Measurements from ENCODE around the gene GNG5.

Gene GNG5

GRCh38 chr1:84505493-84506001 is 834 bp downstream of the GNG5 start:
- TF ChIP-seq, protein P1, sequence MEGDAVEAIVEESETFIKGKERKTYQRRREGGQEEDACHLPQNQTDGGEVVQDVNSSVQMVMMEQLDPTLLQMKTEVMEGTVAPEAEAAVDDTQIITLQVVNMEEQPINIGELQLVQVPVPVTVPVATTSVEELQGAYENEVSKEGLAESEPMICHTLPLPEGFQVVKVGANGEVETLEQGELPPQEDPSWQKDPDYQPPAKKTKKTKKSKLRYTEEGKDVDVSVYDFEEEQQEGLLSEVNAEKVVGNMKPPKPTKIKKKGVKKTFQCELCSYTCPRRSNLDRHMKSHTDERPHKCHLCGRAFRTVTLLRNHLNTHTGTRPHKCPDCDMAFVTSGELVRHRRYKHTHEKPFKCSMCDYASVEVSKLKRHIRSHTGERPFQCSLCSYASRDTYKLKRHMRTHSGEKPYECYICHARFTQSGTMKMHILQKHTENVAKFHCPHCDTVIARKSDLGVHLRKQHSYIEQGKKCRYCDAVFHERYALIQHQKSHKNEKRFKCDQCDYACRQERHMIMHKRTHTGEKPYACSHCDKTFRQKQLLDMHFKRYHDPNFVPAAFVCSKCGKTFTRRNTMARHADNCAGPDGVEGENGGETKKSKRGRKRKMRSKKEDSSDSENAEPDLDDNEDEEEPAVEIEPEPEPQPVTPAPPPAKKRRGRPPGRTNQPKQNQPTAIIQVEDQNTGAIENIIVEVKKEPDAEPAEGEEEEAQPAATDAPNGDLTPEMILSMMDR (IDR thresholded peaks at IDR 0.05; ENCODE audit: insufficient read depth, missing control alignments): no peak
- DNase-seq (ENCODE audit: insufficient read length, low spot score) (no peak), FAIRE-seq (no peak)

DNA sequence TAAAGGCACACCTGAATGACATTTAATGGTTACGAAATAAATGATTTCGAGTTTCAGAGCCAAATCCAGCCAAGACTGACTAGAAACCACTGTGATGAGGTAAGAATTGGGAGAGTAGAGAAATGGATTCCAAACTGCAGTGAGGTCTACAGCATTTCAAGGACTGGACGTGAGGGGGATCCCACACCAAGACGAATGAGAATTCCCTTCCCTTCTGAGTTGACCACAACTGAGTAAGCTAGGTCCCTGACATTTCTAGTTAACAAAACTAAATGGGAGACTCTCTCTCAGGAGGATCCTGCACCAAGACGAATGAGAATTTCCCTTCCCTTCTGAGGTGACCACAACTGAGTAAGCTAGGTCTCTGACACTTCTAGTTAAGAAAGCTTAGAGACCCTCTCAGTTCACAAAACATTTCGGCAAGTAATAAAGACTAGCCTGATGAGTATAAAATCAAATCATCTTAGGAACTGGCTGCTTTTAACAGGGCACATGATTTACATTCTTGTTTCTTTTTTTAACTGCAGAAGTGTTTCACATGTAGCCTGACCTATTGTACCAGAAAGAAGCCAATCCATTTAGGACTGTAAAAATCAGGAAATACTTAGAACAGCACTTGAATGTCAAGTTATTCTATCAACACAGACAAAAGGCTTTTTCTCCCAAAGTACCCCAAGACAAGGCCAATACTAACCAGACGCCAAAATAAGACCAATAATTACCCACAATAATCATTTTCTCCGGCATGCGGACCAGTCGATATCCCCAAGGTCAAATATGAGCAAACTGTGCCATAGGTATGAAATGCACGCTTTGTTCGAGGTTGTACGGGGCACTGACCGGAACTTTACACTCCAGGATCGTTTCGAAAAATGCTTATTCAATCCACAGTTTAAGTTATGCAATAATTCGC is 1.5 kb downstream of the GNG5 start:
- FAIRE-seq (no peak), DNase-seq (ENCODE audit: insufficient read length, low spot score) (no peak)
- TF ChIP-seq, protein P1 (IDR thresholded peaks at IDR 0.05; ENCODE audit: insufficient read depth, missing control alignments): no peak

- DNase-seq (ENCODE audit: insufficient read length, low spot score) (no peak), FAIRE-seq (no peak)
- TF ChIP-seq, protein P1 (IDR thresholded peaks at IDR 0.05; ENCODE audit: insufficient read depth, missing control alignments): no peak
These were observed 3.5 kb downstream of the GNG5 start for GRCh38 chr1:84502927-84503326.

DNA sequence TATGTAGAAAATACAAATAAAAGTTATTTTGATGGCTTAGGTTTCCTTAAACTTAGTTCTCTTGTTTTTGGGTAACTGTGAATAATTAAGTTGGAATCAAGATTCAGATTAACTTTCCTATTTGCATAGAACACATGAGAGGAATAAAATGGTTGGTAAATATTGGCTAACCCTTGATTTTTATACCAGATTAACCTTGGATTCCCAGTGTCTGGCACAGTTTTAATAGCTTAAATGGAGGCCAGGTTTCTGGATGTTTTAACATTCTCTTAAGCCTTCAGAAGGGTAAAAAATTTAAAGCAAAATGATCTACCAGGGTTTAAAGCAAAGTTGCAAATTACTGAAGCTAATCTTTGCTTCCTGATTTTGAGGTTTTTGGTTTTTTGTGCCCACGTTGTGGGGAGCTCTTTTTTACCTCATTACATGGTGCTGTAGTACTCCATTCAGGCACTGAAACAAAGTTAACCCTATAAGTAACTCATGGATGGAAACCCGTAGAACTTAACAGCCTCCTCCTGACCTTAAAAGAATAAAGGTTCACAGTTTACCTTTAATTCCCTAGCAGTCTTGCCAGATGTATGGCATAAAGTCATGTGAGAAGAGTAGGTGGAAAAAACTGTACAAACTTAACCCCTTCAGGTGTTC is 8.6 kb downstream of the GNG5 start:
- no peak for DNase-seq (ENCODE audit: insufficient read length, low spot score)
- no peak for FAIRE-seq
- TF ChIP-seq, protein P1 (IDR thresholded peaks at IDR 0.05; ENCODE audit: insufficient read depth, missing control alignments): no peak

GRCh38 chr1:84496498-84496897 is 9.9 kb downstream of the GNG5 start:
- no peak for DNase-seq (ENCODE audit: insufficient read length, low spot score)
- TF ChIP-seq, protein P1 (IDR thresholded peaks at IDR 0.05; ENCODE audit: insufficient read depth, missing control alignments): no peak
- FAIRE-seq: no peak

DNA sequence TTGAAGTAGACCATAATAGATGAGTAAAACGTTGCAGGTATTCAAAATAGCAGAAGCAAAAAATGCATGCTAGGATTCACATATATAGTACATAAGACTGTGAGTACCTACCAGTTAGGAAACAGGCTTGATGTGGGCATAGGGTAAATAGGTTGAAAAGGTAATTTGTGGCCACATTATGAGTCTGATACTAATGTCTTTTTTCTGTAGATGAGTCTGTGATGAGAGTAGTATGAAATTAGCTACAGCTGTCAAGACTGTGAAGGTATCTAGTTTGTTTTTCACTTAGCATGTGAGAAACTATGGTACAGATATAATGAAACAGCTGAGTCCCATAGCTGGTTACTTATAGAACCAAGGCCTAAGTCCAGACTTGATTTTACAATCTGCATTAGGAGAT is 12.6 kb downstream of the GNG5 start:
- TF ChIP-seq, protein P1 (IDR thresholded peaks at IDR 0.05; ENCODE audit: insufficient read depth, missing control alignments): no peak
- DNase-seq (ENCODE audit: insufficient read length, low spot score) (no peak), FAIRE-seq (no peak)

Data from D721Med (cell line).